K562 (cell line): Measurements from ENCODE around the gene NOL12. TPM values are rescaled to one million over a fixed set of nuclear protein-coding genes. Genes with fewer than 3 reads are reported as not detected.
A peak's percentile ranks its signal among the peaks of the same experiment; 100 is the strongest.

ENCODE experiments used
- AFF1 ChIP-seq, 2 experiments: fragments of 450-650 bp; IDR thresholded peaks; 2 replicates each; pipeline ENCODE4 v1.6.1; 2018; ENCODE audit warnings: mild to moderate bottlenecking in 2 of 2, low read depth in 1 of 2; ENCODE audit not compliant: partially characterized antibody in 2 of 2
- CEBPZ ChIP-seq: fragments of 150-350 bp; IDR thresholded peaks from 2 replicates; pipeline ENCODE4 v1.6.1; 2014; ENCODE audit warnings: low read depth, mild to moderate bottlenecking, low read length, borderline replicate concordance
- CREB3L1 ChIP-seq: fragments of 450-650 bp; IDR thresholded peaks from 2 replicates; pipeline ENCODE4 v1.6.1; 2014; ENCODE audit warnings: low read depth, mild to moderate bottlenecking, moderate library complexity, borderline replicate concordance
- E2F1 ChIP-seq: sonication (generic); formaldehyde crosslinking; IDR thresholded peaks from 2 replicates; pipeline ENCODE4 v1.8.1; 2023; ENCODE audit warnings: mild to moderate bottlenecking, missing genetic modification reagents, moderate library complexity
- E2F5 ChIP-seq: sonication (generic); formaldehyde crosslinking; IDR thresholded peaks from 2 replicates; pipeline ENCODE4 v1.8.0; 2022; ENCODE audit warnings: mild to moderate bottlenecking, missing genetic modification reagents
- ERF ChIP-seq: fragments of 450-650 bp; formaldehyde crosslinking; IDR thresholded peaks from 2 replicates; pipeline ENCODE4 v1.4.0; 2020; ENCODE audit warnings: mild to moderate bottlenecking, mixed read lengths
- NFATC3 ChIP-seq: fragments of 450-650 bp; IDR thresholded peaks from 2 replicates; pipeline ENCODE4 v1.6.1; 2017; ENCODE audit warnings: mild to moderate bottlenecking
- PHF21A ChIP-seq: fragments of 450-650 bp; IDR thresholded peaks from 2 replicates; pipeline ENCODE4 v1.6.1; 2017; ENCODE audit warnings: low read depth, borderline replicate concordance
- THAP7 ChIP-seq: fragments of 250-450 bp; sonication (Bioruptor Pico); IDR thresholded peaks from 2 replicates; pipeline ENCODE4 v1.5.0; 2021
- TSC22D4 ChIP-seq: fragments of 450-650 bp; IDR thresholded peaks from 2 replicates; pipeline ENCODE4 v1.6.1; 2016; ENCODE audit warnings: missing genetic modification characterization, missing biosample characterization, control low read depth
- ZFP30 ChIP-seq: fragments of 250-450 bp; sonication (Bioruptor Pico); IDR thresholded peaks from 2 replicates; pipeline ENCODE4 v1.8.0; 2022; ENCODE audit warnings: moderate library complexity, mild to moderate bottlenecking, inconsistent platforms, borderline replicate concordance
- ZNF134 ChIP-seq: fragments of 250-450 bp; sonication (Bioruptor Pico); conservative IDR thresholded peaks from 2 replicates; pipeline ENCODE4 v1.4.0; 2020
- ZNF143 ChIP-seq: sonication (generic); formaldehyde crosslinking; IDR thresholded peaks from 2 replicates; pipeline ENCODE4 v1.9.0; 2022; ENCODE audit warnings: mild to moderate bottlenecking, missing genetic modification reagents
- polyA plus RNA-seq, 8 experiments: library from polyadenylated mRNA; depleted of rRNA in 4 of 8; stranded (reverse) in 5 of 8; unstranded in 3 of 8; fragments of >200 nt; fragmentation: Nextera tagmentation in 2 of 8; fragmentation: Illumina TruSeq in 1 of 8; extraction: Ambion mirVana in 2 of 8; extraction: Trizol in 1 of 8; gene quantifications; 2 replicates each; pipeline versions ENCODE4 v1.2.1 to v1.2.3, GENCODE V29; 2011 to 2014; ENCODE audit warnings: inconsistent platforms in 1 of 8, missing spikeins in 1 of 8
- total RNA-seq, 7 experiments: library from RNA; depleted of rRNA in 6 of 7; stranded (reverse); fragments of >200 nt in 6 of 7; fragmentation: Illumina TruSeq in 2 of 7; extraction: Trizol in 2 of 7; gene quantifications; 2 replicates each; pipeline versions ENCODE4 v1.2.1 to v1.2.3, GENCODE V29; 2011 to 2021; ENCODE audit warnings: low replicate concordance in 1 of 7

The NOL12 gene
- total and polyA plus RNA-seq, 9 of the 15 experiments (the other 6 are each of a cell fraction or from before 2014, with no cell fraction given): 2.8 to 40.9 (median 28.5) TPM

GRCh38 chr22:37696657-37697537 is 10.8 kb downstream of the NOL12 start, which contains the start of gene TRIOBP (continued):
- TF ChIP-seq CREB3L1 (no peak), PHF21A (peak; percentile 69; the same call in 1 of the 2 replicates), E2F1 (CRISPR knock-in tag) (no peak), AFF1 (IDR thresholded peaks at IDR 0.05; ENCODE audit: low read depth in 1 of 2, partially characterized antibody in 2 of 2) (no peak), TSC22D4 (tag) (no peak), ERF (CRISPR knock-in tag) (no peak), ZNF143 (no peak), ZNF134 (CRISPR knock-in tag) (no peak), NFATC3 (no peak), CEBPZ (no peak), E2F5 (no peak), THAP7 (CRISPR knock-in tag) (no peak), ZFP30 (no peak)
